Measurements from ENCODE around the gene EXD1. TPM values are rescaled to one million over a fixed set of nuclear protein-coding genes. Genes with fewer than 3 reads are reported as not detected.

EXD1 gene
- total RNA-seq, 2 experiments from 2014 or later: not detected

- ChIA-PET POLR2A (no interaction called here), CTCF (no interaction called here)
- H3K27me3 Mint-ChIP-seq: peaks cover 9% of the 10 kb centered on the region
- intact Hi-C loops (cut with micrococcal nuclease): no loop called here
- H3K27ac Mint-ChIP-seq: no peak overlapping the region
- H3K9me3 Mint-ChIP-seq: no peaks in the 10 kb centered on the region
- no peak for DNase-seq
- no peaks in the 10 kb centered on the region for H3K36me3 Mint-ChIP-seq
- no peaks in the 10 kb centered on the region for H3K4me1 Mint-ChIP-seq (ENCODE audit: low read depth)
- no peak overlapping the region for H3K4me3 Mint-ChIP-seq
These were observed 11.7 kb downstream of the EXD1 start for GRCh38 chr15:41218851-41219250.

DNA sequence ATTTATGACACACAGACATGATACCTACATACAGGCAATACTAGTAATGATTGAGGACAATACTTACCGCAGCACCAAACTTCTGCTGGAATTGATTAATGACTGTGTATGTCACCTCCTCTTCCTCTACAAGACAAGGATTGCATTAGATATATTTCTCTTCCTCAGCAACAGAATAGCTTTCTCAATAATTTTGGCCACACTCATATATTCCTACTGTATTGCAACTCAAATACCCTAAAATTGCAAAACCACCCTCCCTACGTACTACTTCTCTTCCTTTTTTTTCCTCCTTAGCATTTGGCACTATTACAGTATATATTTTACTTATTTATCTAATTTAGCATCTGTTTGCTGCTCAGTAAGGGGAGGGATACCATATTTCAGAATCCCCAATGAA lies 14.8 kb downstream of the EXD1 start:
- H3K9me3 Mint-ChIP-seq: no peaks in the 10 kb centered on the region
- H3K36me3 Mint-ChIP-seq: no peaks in the 10 kb centered on the region
- ChIA-PET CTCF (no interaction called here), POLR2A (no interaction called here)
- no peak overlapping the region for H3K4me3 Mint-ChIP-seq
- DNase-seq: no peak
- H3K4me1 Mint-ChIP-seq (ENCODE audit: low read depth): no peaks in the 10 kb centered on the region
- peaks cover 12% of the 10 kb centered on the region for H3K27me3 Mint-ChIP-seq
- no peak overlapping the region for H3K27ac Mint-ChIP-seq
- intact Hi-C loops (cut with micrococcal nuclease): no loop called here

DNA sequence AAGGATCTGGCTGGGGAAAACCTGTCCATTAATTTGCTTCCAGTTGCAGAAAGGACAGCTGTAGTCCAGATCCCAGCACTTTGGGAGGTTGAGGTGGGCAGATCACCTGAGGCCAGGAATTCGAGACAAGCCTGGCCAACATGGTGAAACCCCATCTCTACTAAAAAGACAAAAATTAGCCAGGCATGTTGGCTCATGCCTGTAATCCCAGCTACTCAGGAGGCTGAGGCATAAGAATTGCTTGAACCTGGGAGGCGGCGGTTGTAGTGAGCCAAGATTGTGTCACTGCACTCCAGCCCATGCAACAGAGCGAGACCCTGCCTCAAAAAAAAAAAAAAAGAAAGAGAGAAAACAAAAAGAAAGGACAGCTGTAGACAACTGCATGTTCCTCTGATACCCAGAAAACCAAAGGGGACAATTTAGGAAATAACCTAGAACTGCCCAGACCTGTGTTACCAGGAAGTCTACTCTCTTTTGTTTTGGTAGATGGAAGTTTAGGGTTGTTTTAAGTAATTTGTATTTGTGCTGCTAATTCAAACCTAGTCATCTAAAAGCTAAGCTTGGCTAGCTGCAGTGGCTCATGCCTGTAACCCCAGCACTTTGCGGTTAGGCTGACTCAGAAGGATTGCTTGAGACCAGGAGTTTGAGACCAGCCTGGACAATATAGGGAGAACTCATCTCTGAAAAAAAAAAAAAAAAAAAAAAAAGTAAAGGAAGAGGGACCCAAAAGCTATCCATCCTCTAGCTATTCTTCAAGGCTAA lies 22.7 kb downstream of the EXD1 start:
- Mint-ChIP-seq H3K27me3 (peaks cover 4% of the 10 kb centered on the region), H3K4me1 (ENCODE audit: low read depth) (no peaks in the 10 kb centered on the region), H3K36me3 (no peaks in the 10 kb centered on the region), H3K4me3 (no peak overlapping the region), H3K27ac (no peak overlapping the region), H3K9me3 (no peaks in the 10 kb centered on the region)
- DNase-seq: no peak
- intact Hi-C loops (cut with micrococcal nuclease): no loop called here
- POLR2A ChIA-PET: no interaction called here
- CTCF ChIA-PET: interaction anchor here (0.6 to 1.0 kb wide), 2 partner anchors 233 to 266 kb away, joined by 3 to 4 read pairs; no protein-coding TSS in a partner anchor

- H3K4me3 Mint-ChIP-seq: no peak overlapping the region
- ChIA-PET POLR2A (no interaction called here), CTCF (no interaction called here)
- H3K9me3 Mint-ChIP-seq: no peaks in the 10 kb centered on the region
- H3K27ac Mint-ChIP-seq: no peak overlapping the region
- no peaks in the 10 kb centered on the region for H3K36me3 Mint-ChIP-seq
- intact Hi-C loops (cut with micrococcal nuclease): no loop called here
- no peaks in the 10 kb centered on the region for H3K4me1 Mint-ChIP-seq (ENCODE audit: low read depth)
- no peaks in the 10 kb centered on the region for H3K27me3 Mint-ChIP-seq
- DNase-seq: no peak
These were observed 25.2 kb downstream of the EXD1 start for GRCh38 chr15:41205315-41205714.

DNA sequence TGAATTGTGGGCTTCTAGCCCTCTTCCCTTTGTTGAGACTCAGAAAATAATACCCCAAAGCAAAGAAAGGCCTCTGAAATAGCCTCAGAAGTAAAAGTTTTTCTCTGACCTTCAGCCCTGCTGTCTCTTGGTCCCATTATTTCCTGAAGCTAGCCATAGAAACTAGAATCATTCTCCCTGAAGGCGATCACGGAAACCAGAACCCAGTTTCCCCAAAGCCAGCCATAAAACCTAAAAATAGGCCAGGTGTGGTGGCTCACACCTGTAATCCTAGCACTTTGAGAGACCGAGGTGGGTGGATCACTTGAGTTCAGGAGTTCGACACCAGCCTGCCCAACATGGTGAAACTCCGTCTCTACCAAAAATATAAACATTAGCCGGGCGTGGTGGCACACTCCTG lies 27.2 kb downstream of the EXD1 start:
- ChIA-PET POLR2A (no interaction called here), CTCF (no interaction called here)
- no peaks in the 10 kb centered on the region for H3K4me1 Mint-ChIP-seq (ENCODE audit: low read depth)
- intact Hi-C loops (cut with micrococcal nuclease): no loop called here
- no peaks in the 10 kb centered on the region for H3K27me3 Mint-ChIP-seq
- no peaks in the 10 kb centered on the region for H3K9me3 Mint-ChIP-seq
- H3K4me3 Mint-ChIP-seq: no peak overlapping the region
- no peaks in the 10 kb centered on the region for H3K36me3 Mint-ChIP-seq
- H3K27ac Mint-ChIP-seq: no peak overlapping the region
- DNase-seq: no peak

DNA sequence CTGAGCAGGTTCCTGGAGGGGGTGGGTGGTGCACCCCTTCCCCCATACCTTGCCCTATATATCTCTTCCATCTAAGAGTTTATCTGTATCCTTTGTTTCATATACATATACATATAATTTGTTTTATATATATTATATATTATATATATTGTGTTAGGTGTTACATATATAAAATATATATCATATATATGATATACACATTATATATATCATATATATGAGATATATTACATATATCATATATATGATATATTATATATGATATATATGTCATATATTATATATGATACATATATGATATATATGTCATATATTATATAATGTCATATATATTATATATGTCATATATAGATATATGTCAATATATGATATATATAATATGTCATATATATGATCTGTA lies 31.1 kb downstream of the EXD1 start:
- Mint-ChIP-seq H3K27me3 (no peaks in the 10 kb centered on the region), H3K4me1 (ENCODE audit: low read depth) (no peaks in the 10 kb centered on the region), H3K27ac (no peak overlapping the region), H3K36me3 (no peaks in the 10 kb centered on the region), H3K4me3 (no peak overlapping the region), H3K9me3 (no peaks in the 10 kb centered on the region)
- DNase-seq: no peak
- CTCF ChIA-PET: no interaction called here
- intact Hi-C loops (cut with micrococcal nuclease): no loop called here
- POLR2A ChIA-PET: no interaction called here

DNA sequence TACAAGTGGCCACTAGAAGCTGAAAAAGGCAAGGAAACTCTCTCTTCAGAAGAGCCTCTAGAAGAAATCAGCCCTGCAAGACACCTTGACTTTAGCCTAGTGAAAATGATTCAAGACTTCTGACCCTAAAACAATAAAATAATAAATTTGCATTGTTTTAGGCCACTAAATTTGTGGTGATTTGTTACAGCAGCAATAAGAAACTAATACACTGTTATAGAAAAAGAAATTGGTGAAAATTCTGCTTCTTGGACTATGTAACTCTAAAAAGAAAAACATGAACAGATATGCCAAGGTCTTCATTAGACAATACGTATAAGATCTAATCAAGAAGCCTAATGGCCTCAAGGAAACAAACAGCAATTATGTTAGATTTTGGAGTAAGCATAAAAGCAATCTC lies 36.1 kb downstream of the EXD1 start:
- no peak for DNase-seq
- no peaks in the 10 kb centered on the region for H3K4me1 Mint-ChIP-seq (ENCODE audit: low read depth)
- H3K4me3 Mint-ChIP-seq: no peak overlapping the region
- intact Hi-C loops (cut with micrococcal nuclease): no loop called here
- ChIA-PET CTCF (no interaction called here), POLR2A (no interaction called here)
- H3K27me3 Mint-ChIP-seq: no peaks in the 10 kb centered on the region
- H3K9me3 Mint-ChIP-seq: no peaks in the 10 kb centered on the region
- no peaks in the 10 kb centered on the region for H3K36me3 Mint-ChIP-seq
- no peak overlapping the region for H3K27ac Mint-ChIP-seq

DNA sequence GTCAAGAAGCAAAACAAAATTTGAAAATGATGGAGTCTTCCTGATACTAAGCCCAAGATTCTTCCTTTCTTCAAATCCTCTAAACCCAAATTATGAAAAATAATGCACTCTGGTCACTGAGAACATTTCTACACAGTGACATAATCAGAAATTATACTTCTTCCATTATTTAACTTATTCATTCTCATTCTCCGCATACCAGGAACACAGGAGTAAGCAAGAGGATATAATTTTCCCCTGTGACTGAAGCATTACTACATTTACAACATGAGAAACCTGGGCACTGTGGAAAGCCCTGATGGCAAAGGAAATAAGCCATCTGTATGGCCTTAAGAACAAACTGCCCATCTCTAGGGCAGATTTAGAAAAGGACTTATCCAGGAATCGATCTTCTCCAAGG lies 47.0 kb downstream of the EXD1 start:
- Mint-ChIP-seq H3K4me1 (ENCODE audit: low read depth) (no peaks in the 10 kb centered on the region), H3K9me3 (no peaks in the 10 kb centered on the region), H3K27ac (no peak overlapping the region), H3K27me3 (no peaks in the 10 kb centered on the region), H3K36me3 (no peaks in the 10 kb centered on the region), H3K4me3 (no peak overlapping the region)
- no peak for DNase-seq
- POLR2A ChIA-PET: no interaction called here
- intact Hi-C loops (cut with micrococcal nuclease): loop anchor here (10.0 kb wide), 2 partner anchors 149 to 239 kb away; no protein-coding TSS in a partner anchor
- CTCF ChIA-PET: interaction anchor here (0.7 to 6.5 kb wide), 6 partner anchors 150 to 289 kb away, joined by 3 to 101 read pairs (median 4); partner anchors contain the start of gene VPS18

- H3K4me3 Mint-ChIP-seq: no peak overlapping the region
- POLR2A ChIA-PET: no interaction called here
- no peaks in the 10 kb centered on the region for H3K9me3 Mint-ChIP-seq
- no peaks in the 10 kb centered on the region for H3K4me1 Mint-ChIP-seq (ENCODE audit: low read depth)
- CTCF ChIA-PET: interaction anchor here (0.6 kb wide), 2 partner anchors 195 to 216 kb away, joined by 3 to 4 read pairs; no protein-coding TSS in a partner anchor
- no peak for DNase-seq
- H3K36me3 Mint-ChIP-seq: no peaks in the 10 kb centered on the region
- no peaks in the 10 kb centered on the region for H3K27me3 Mint-ChIP-seq
- H3K27ac Mint-ChIP-seq: no peak overlapping the region
- intact Hi-C loops (cut with micrococcal nuclease): loop anchor here (10.0 kb wide), 2 partner anchors 147 to 237 kb away; no protein-coding TSS in a partner anchor
These were observed 48.3 kb downstream of the EXD1 start for GRCh38 chr15:41182266-41182665.

DNA sequence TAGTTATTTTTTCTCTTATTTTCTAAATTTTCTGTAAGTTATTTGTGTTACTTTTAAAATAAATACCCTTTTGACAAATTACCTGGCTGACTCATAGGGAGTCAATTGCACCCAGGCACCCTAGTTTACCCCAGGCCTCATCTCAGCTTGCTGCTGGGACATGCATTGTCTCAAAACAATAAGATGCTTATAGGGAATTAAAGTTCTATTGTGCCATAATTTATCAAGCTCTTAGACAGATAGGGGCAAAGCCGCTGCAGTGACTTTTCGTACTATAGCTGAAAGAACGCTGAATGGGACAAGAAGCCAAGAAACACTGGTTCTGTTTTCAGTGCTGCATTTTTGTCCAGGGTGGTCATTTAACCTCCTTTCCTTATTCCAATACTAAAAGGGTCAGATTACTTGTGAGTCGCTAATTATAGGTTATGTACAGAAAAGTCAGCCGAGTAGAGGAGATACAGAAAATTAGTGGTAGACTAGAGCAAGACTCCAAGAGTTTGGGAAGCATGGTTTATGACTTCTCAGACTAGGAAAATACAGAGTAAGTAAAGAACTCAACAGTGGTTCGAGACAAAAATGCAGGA lies 50.3 kb downstream of the EXD1 start:
- Mint-ChIP-seq H3K27ac (no peak overlapping the region), H3K4me3 (no peak overlapping the region), H3K9me3 (no peaks in the 10 kb centered on the region), H3K36me3 (no peaks in the 10 kb centered on the region), H3K4me1 (ENCODE audit: low read depth) (no peaks in the 10 kb centered on the region), H3K27me3 (no peaks in the 10 kb centered on the region)
- POLR2A ChIA-PET: no interaction called here
- CTCF ChIA-PET: no interaction called here
- intact Hi-C loops (cut with micrococcal nuclease): loop anchor here (10.0 kb wide), 2 partner anchors 145 to 235 kb away; no protein-coding TSS in a partner anchor
- DNase-seq: no peak

- no peak for DNase-seq
- intact Hi-C loops (cut with micrococcal nuclease): no loop called here
- H3K9me3 Mint-ChIP-seq: no peaks in the 10 kb centered on the region
- peaks cover 1% of the 10 kb centered on the region for H3K27me3 Mint-ChIP-seq
- no peaks in the 10 kb centered on the region for H3K4me1 Mint-ChIP-seq (ENCODE audit: low read depth)
- no peak overlapping the region for H3K27ac Mint-ChIP-seq
- H3K36me3 Mint-ChIP-seq: no peaks in the 10 kb centered on the region
- ChIA-PET CTCF (no interaction called here), POLR2A (interaction anchor here (0.5 kb wide), 1 partner anchor 83 kb away, joined by 4 read pairs; no protein-coding TSS in a partner anchor)
- H3K4me3 Mint-ChIP-seq: no peak overlapping the region
These were observed 60.8 kb downstream of the EXD1 start for GRCh38 chr15:41169781-41170180.

DNA sequence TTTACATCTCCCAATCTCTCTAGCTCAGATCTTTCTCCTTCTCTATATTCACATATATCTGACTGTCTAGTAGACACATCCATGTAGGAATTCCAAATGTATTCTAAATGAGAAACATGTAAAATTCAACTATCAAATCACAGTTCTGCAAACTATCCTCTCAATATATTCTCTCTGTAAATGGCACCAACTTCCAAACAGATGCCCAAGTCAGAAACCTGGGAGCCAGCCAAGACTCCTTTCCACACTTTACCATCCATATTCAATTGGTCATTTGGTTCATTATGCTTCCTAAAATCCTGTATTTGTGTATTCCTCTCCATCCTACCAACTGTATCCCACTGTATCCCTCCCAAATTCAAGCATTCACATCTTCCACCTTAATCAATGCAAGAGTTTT lies 61.5 kb downstream of the EXD1 start:
- DNase-seq: no peak
- H3K27ac Mint-ChIP-seq: no peak overlapping the region
- ChIA-PET POLR2A (interaction anchor here (0.6 kb wide), 1 partner anchor 137 kb away, joined by 3 read pairs; no protein-coding TSS in a partner anchor), CTCF (no interaction called here)
- H3K27me3 Mint-ChIP-seq: peaks cover 1% of the 10 kb centered on the region
- H3K36me3 Mint-ChIP-seq: no peaks in the 10 kb centered on the region
- intact Hi-C loops (cut with micrococcal nuclease): no loop called here
- no peaks in the 10 kb centered on the region for H3K9me3 Mint-ChIP-seq
- H3K4me1 Mint-ChIP-seq (ENCODE audit: low read depth): no peaks in the 10 kb centered on the region
- no peak overlapping the region for H3K4me3 Mint-ChIP-seq

DNA sequence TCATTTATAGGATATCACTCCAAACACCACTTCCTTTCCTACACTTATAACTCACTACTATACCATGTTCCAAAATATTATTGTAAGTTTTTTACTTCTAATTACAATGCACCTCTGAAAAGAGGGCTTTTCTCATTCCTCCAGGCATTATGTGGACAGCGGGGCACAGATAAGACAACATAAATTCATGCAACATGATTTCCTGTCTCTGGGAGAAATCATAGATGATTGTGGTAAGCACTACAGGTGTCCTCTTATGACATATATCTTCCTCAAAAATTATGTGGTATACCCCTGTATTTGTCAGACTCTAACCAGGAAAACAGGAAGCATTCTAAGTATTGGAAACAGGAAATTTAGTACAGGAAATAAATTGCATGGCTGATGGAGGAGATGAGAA lies 68.8 kb downstream of the EXD1 start:
- CTCF ChIA-PET: no interaction called here
- no peaks in the 10 kb centered on the region for H3K9me3 Mint-ChIP-seq
- H3K4me3 Mint-ChIP-seq: no peak overlapping the region
- H3K27me3 Mint-ChIP-seq: peaks cover 1% of the 10 kb centered on the region
- intact Hi-C loops (cut with micrococcal nuclease): no loop called here
- POLR2A ChIA-PET: no interaction called here
- H3K27ac Mint-ChIP-seq: peak overlapping the region; percentile 7
- DNase-seq: no peak
- H3K36me3 Mint-ChIP-seq: no peaks in the 10 kb centered on the region
- H3K4me1 Mint-ChIP-seq (ENCODE audit: low read depth): peaks cover 14% of the 10 kb centered on the region
